K562 (cell line): ENCODE measurements around the gene GPR152. TPM values are rescaled to one million over a fixed set of nuclear protein-coding genes. Genes with fewer than 3 reads are reported as not detected.

Source experiments
- ATF1 ChIP-seq, 2 experiments: fragments of 450-650 bp in 1 of 2; IDR thresholded peaks; 2 replicates each; pipeline ENCODE4 v1.6.1; 2016; ENCODE audit warnings: missing compliant biosample characterization in 1 of 2, missing genetic modification characterization in 1 of 2
- BCOR ChIP-seq: fragments of 450-650 bp; IDR thresholded peaks from 2 replicates; pipeline ENCODE4 v1.6.1; 2016
- FUS ChIP-seq: fragments of 200-400 bp; formaldehyde crosslinking; optimal IDR thresholded peaks from 2 replicates; pipeline ENCODE3; 2017; ENCODE audit warnings: low read depth, low read length
- HDGF ChIP-seq: fragments of 450-650 bp; IDR thresholded peaks from 2 replicates; pipeline ENCODE4 v1.6.1; 2016
- HNRNPL ChIP-seq: fragments of 200-400 bp; formaldehyde crosslinking; IDR thresholded peaks from 2 replicates; pipeline ENCODE4 v1.6.1; 2017; ENCODE audit warnings: low read depth, mild to moderate bottlenecking, low read length
- MTA1 ChIP-seq: fragments of 450-650 bp; IDR thresholded peaks from 2 replicates; pipeline ENCODE4 v1.6.1; 2017; ENCODE audit warnings: borderline replicate concordance
- MYC ChIP-seq, 2 experiments: fragments of 250-450 bp in 1 of 2; sonication (Bioruptor Pico) in 1 of 2; IDR thresholded peaks; 2 replicates each; pipeline versions ENCODE4 v1.5.1 to v1.6.1; 2012 to 2021; ENCODE audit warnings: low read depth in 2 of 2, borderline replicate concordance in 1 of 2, improper control_type of control experiment in 1 of 2, low read length in 1 of 2, mild to moderate bottlenecking in 1 of 2, moderate library complexity in 1 of 2
- RB1 ChIP-seq: fragments of 450-650 bp; IDR thresholded peaks from 2 replicates; pipeline ENCODE4 v1.6.1; 2017; ENCODE audit warnings: low read depth, mild to moderate bottlenecking
- ZNF239 ChIP-seq: fragments of 250-450 bp; sonication (Bioruptor Pico); IDR thresholded peaks from 2 replicates; pipeline ENCODE4 v1.4.0; 2020; ENCODE audit warnings: mild to moderate bottlenecking
- ZNF707 ChIP-seq: fragments of 250-450 bp; sonication (Bioruptor Pico); conservative IDR thresholded peaks from 2 replicates; pipeline ENCODE4 v1.8.0; 2022; ENCODE audit warnings: inconsistent platforms, mild to moderate bottlenecking, moderate library complexity
- polyA plus RNA-seq, 8 experiments: library from polyadenylated mRNA; depleted of rRNA in 4 of 8; stranded (reverse) in 5 of 8; unstranded in 3 of 8; fragments of >200 nt; fragmentation: Nextera tagmentation in 2 of 8; fragmentation: Illumina TruSeq in 1 of 8; extraction: Ambion mirVana in 2 of 8; extraction: Trizol in 1 of 8; gene quantifications; 2 replicates each; pipeline versions ENCODE4 v1.2.1 to v1.2.3, GENCODE V29; 2011 to 2014; ENCODE audit warnings: inconsistent platforms in 1 of 8, missing spikeins in 1 of 8
- total RNA-seq, 7 experiments: library from RNA; depleted of rRNA in 6 of 7; stranded (reverse); fragments of >200 nt in 6 of 7; fragmentation: Illumina TruSeq in 2 of 7; extraction: Trizol in 2 of 7; gene quantifications; 2 replicates each; pipeline versions ENCODE4 v1.2.1 to v1.2.3, GENCODE V29; 2011 to 2021; ENCODE audit warnings: low replicate concordance in 1 of 7
- TF ChIP-seq, protein P1 (sequence below), 2 experiments: fragments of 450-650 bp; conservative IDR thresholded peaks; 2 replicates each; pipeline ENCODE4 v1.6.1; 2017; ENCODE audit warnings: mild to moderate bottlenecking in 2 of 2, moderate library complexity in 2 of 2
- TF ChIP-seq, protein P2 (sequence below): fragments of 450-650 bp; formaldehyde crosslinking; IDR thresholded peaks from 2 replicates; pipeline ENCODE4 v1.4.0; 2020; ENCODE audit warnings: mild to moderate bottlenecking, mixed read lengths

The GPR152 gene
- total and polyA plus RNA-seq, 9 of the 15 experiments (the other 6 are each of a cell fraction or from before 2014, with no cell fraction given): not detected

DNA sequence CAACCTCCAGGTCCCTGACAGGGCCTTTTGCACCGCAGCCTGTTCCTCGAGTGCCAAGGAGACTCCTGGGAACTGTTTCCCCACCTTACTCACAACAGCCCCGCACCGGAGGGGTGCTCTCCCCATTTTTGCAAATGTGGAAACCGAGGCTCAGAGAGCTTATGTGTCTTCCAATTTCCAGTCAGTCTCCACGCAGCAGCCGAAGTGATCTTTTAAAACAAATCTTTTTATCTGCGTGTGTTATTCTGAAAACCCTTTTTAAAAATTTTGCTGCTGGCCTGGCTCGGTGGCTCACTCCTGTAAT, 16.9 kb upstream of the GPR152 start (continued):
- TF ChIP-seq, protein P1, sequence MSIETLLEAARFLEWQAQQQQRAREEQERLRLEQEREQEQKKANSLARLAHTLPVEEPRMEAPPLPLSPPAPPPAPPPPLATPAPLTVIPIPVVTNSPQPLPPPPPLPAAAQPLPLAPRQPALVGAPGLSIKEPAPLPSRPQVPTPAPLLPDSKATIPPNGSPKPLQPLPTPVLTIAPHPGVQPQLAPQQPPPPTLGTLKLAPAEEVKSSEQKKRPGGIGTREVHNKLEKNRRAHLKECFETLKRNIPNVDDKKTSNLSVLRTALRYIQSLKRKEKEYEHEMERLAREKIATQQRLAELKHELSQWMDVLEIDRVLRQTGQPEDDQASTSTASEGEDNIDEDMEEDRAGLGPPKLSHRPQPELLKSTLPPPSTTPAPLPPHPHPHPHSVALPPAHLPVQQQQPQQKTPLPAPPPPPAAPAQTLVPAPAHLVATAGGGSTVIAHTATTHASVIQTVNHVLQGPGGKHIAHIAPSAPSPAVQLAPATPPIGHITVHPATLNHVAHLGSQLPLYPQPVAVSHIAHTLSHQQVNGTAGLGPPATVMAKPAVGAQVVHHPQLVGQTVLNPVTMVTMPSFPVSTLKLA (conservative IDR thresholded peaks at IDR 0.05): peak in 1 of 2 experiments; percentile 6; a peak in 1 of 4 replicates
- 0 out of 2 replicates have a peak, but pooled peaks have one; percentile 3 for TF ChIP-seq RB1
- 0 out of 2 replicates have a peak, but pooled peaks have one; percentile 18 for TF ChIP-seq ZNF707 (CRISPR knock-in tag)
- no peak for TF ChIP-seq HNRNPL
- 0 out of 2 replicates have a peak, but pooled peaks have one; percentile 8 for TF ChIP-seq BCOR
- peak; percentile 58; the same call in 1 of the 2 replicates for TF ChIP-seq MTA1
- no peak for TF ChIP-seq ATF1 (CRISPR knock-in tag; IDR thresholded peaks at IDR 0.05)
- TF ChIP-seq ATF1 (tag; IDR thresholded peaks at IDR 0.05): peak; percentile 60
- TF ChIP-seq FUS: no peak
- TF ChIP-seq ZNF239 (CRISPR knock-in tag): peak; percentile 38; the same call in 1 of the 2 replicates
- TF ChIP-seq, protein P2, sequence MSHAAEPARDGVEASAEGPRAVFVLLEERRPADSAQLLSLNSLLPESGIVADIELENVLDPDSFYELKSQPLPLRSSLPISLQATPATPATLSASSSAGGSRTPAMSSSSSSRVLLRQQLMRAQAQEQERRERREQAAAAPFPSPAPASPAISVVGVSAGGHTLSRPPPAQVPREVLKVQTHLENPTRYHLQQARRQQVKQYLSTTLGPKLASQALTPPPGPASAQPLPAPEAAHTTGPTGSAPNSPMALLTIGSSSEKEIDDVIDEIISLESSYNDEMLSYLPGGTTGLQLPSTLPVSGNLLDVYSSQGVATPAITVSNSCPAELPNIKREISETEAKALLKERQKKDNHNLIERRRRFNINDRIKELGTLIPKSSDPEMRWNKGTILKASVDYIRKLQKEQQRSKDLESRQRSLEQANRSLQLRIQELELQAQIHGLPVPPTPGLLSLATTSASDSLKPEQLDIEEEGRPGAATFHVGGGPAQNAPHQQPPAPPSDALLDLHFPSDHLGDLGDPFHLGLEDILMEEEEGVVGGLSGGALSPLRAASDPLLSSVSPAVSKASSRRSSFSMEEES: no peak
- TF ChIP-seq MYC (IDR thresholded peaks at IDR 0.05; ENCODE audit: low read depth, low read length): no peak
- TF ChIP-seq MYC (CRISPR knock-in tag; IDR thresholded peaks at IDR 0.05; ENCODE audit: borderline replicate concordance, low read depth): peak; percentile 28; the same call in 1 of the 2 replicates
- 0 out of 2 replicates have a peak, but pooled peaks have one; percentile 42 for TF ChIP-seq HDGF
